WTC11 (cell line): ENCODE data around the gene ABLIM2. TPM values are rescaled to one million over a fixed set of nuclear protein-coding genes. Genes with fewer than 3 reads are reported as not detected.

Experiments
- ATAC-seq: fragments of 200-7000 bp; cut with Tn5 transposase; 2 replicates; pipeline ENCODE4 v1.10.0; 2021; ENCODE audit warnings: mild to moderate bottlenecking, moderate library complexity
- CTCF ChIA-PET: fragments of 300-600 bp; sonication (Branson Sonifier 250); formaldehyde crosslinking; loops from one replicate; lab custom pipeline; 2021; ENCODE audit warnings: antibody characterized with exemption; lab: Charles Lee
- POLR2A ChIA-PET: fragments of 350-600 bp; sonication (Branson Sonifier 250); formaldehyde crosslinking; loops from one replicate; lab custom pipeline; 2021; ENCODE audit warnings: antibody characterized with exemption; lab: Charles Lee
- DNase-seq: peaks from one replicate; pipeline ENCODE4 v3.0.0; 2021; ENCODE audit warnings: low spot score
- H3K27ac Mint-ChIP-seq: 2 replicates; pipeline ENCODE4 v1.8.0; 2021; ENCODE audit warnings: mixed read lengths
- H3K27me3 Mint-ChIP-seq: 2 replicates; pipeline ENCODE4 v1.8.0; 2021; ENCODE audit warnings: low read depth, mild to moderate bottlenecking, moderate library complexity, mixed read lengths
- H3K36me3 Mint-ChIP-seq: 2 replicates; pipeline ENCODE4 v1.8.0; 2021; ENCODE audit warnings: mixed read lengths
- H3K4me1 Mint-ChIP-seq: 2 replicates; pipeline ENCODE4 v1.8.0; 2022; ENCODE audit warnings: mixed read lengths
- H3K4me3 Mint-ChIP-seq: 2 replicates; pipeline ENCODE4 v1.8.0; 2021; ENCODE audit warnings: mild to moderate bottlenecking, moderate library complexity, mixed read lengths
- H3K9me3 Mint-ChIP-seq: 2 replicates; pipeline ENCODE4 v1.8.0; 2021; ENCODE audit warnings: mixed read lengths
- ATF1 ChIP-seq: sonication (generic); formaldehyde crosslinking; IDR thresholded peaks from 2 replicates; pipeline ENCODE4 v1.8.1; 2023; ENCODE audit warnings: mild to moderate bottlenecking, moderate library complexity, missing genetic modification reagents
- CBFB ChIP-seq: sonication (generic); formaldehyde crosslinking; IDR thresholded peaks from 2 replicates; pipeline ENCODE4 v1.8.1; 2022; ENCODE audit warnings: mild to moderate bottlenecking, low read depth, missing genetic modification reagents
- CREM ChIP-seq: sonication (generic); formaldehyde crosslinking; IDR thresholded peaks from 2 replicates; pipeline ENCODE4 v1.8.1; 2022; ENCODE audit warnings: mild to moderate bottlenecking, missing genetic modification reagents, moderate library complexity
- ELF4 ChIP-seq: sonication (generic); formaldehyde crosslinking; IDR thresholded peaks from 2 replicates; pipeline ENCODE4 v1.8.1; 2022; ENCODE audit warnings: low read depth, mild to moderate bottlenecking, moderate library complexity, missing genetic modification reagents
- ESRRA ChIP-seq: sonication (generic); formaldehyde crosslinking; IDR thresholded peaks from 2 replicates; pipeline ENCODE4 v1.8.1; 2022; ENCODE audit warnings: mild to moderate bottlenecking, missing genetic modification reagents, borderline replicate concordance
- ETV6 ChIP-seq: sonication (generic); formaldehyde crosslinking; IDR thresholded peaks from 2 replicates; pipeline ENCODE4 v1.8.1; 2022; ENCODE audit warnings: mild to moderate bottlenecking, missing genetic modification reagents
- FOXJ3 ChIP-seq: sonication (generic); formaldehyde crosslinking; IDR thresholded peaks from 2 replicates; pipeline ENCODE4 v1.9.0; 2021; ENCODE audit warnings: missing genetic modification reagents, mild to moderate bottlenecking, borderline replicate concordance
- NFYB ChIP-seq: sonication (generic); formaldehyde crosslinking; conservative IDR thresholded peaks from 2 replicates; pipeline ENCODE4 v1.8.0; 2022; ENCODE audit warnings: low read depth, missing genetic modification reagents
- NR2C2 ChIP-seq: sonication (generic); formaldehyde crosslinking; IDR thresholded peaks from 2 replicates; pipeline ENCODE4 v1.8.0; 2022; ENCODE audit warnings: mild to moderate bottlenecking, missing genetic modification reagents
- RORB ChIP-seq: fragments of 250-450 bp; sonication (Bioruptor Pico); IDR thresholded peaks from 2 replicates; pipeline ENCODE4 v1.9.0; 2021; ENCODE audit warnings: mild to moderate bottlenecking
- TCF7 ChIP-seq: sonication (generic); formaldehyde crosslinking; IDR thresholded peaks from 2 replicates; pipeline ENCODE4 v1.8.0; 2022; ENCODE audit warnings: mild to moderate bottlenecking, low read depth, missing genetic modification reagents, moderate library complexity
- TEAD4 ChIP-seq: sonication (generic); formaldehyde crosslinking; IDR thresholded peaks from 2 replicates; pipeline ENCODE4 v1.8.0; 2022; ENCODE audit warnings: mild to moderate bottlenecking, missing genetic modification reagents
- TP53 ChIP-seq: sonication (generic); formaldehyde crosslinking; IDR thresholded peaks from 2 replicates; pipeline ENCODE4 v1.8.1; 2023; ENCODE audit warnings: mild to moderate bottlenecking, missing genetic modification reagents
- ZNF317 ChIP-seq: sonication (generic); formaldehyde crosslinking; IDR thresholded peaks from 2 replicates; pipeline ENCODE4 v1.8.1; 2023; ENCODE audit warnings: low read depth, mild to moderate bottlenecking, moderate library complexity, missing genetic modification reagents, borderline replicate concordance
- ZNF416 ChIP-seq: fragments of 250-450 bp; sonication (Bioruptor Pico); IDR thresholded peaks from 2 replicates; pipeline ENCODE4 v1.9.0; 2021; ENCODE audit warnings: mild to moderate bottlenecking, inconsistent platforms
- total RNA-seq: library from RNA; stranded (reverse); gene quantifications from 3 replicates; pipeline ENCODE4 v1.2.3, GENCODE V29; 2021
- TF ChIP-seq, protein P1 (sequence below): sonication (generic); formaldehyde crosslinking; IDR thresholded peaks from 2 replicates; pipeline ENCODE4 v1.8.1; 2023; ENCODE audit warnings: mild to moderate bottlenecking, missing genetic modification reagents, moderate library complexity
- TF ChIP-seq, protein P2 (sequence below): fragments of 250-450 bp; sonication (Bioruptor Pico); IDR thresholded peaks from 2 replicates; pipeline ENCODE4 v1.9.0; 2021; ENCODE audit warnings: moderate library complexity, mild to moderate bottlenecking, inconsistent platforms, borderline replicate concordance
- TF ChIP-seq, protein P3 (sequence below): sonication (generic); formaldehyde crosslinking; IDR thresholded peaks from 2 replicates; pipeline ENCODE4 v1.8.0; 2022; ENCODE audit warnings: mild to moderate bottlenecking, missing genetic modification reagents
- TF ChIP-seq, protein P4 (sequence below): fragments of 250-450 bp; sonication (Bioruptor Pico); conservative IDR thresholded peaks from 2 replicates; pipeline ENCODE4 v1.9.0; 2021; ENCODE audit warnings: mild to moderate bottlenecking
- TF ChIP-seq, protein P5 (sequence below): sonication (generic); formaldehyde crosslinking; IDR thresholded peaks from 2 replicates; pipeline ENCODE4 v1.8.1; 2022; ENCODE audit warnings: mild to moderate bottlenecking, moderate library complexity, missing genetic modification reagents
- TF ChIP-seq, protein P6 (sequence below): sonication (generic); formaldehyde crosslinking; IDR thresholded peaks from 2 replicates; pipeline ENCODE4 v1.8.1; 2022; ENCODE audit warnings: low read depth, mild to moderate bottlenecking, moderate library complexity, missing genetic modification reagents, borderline replicate concordance

ABLIM2 gene
- total RNA-seq, 1 experiment from 2014 or later = 2.6 TPM

DNA sequence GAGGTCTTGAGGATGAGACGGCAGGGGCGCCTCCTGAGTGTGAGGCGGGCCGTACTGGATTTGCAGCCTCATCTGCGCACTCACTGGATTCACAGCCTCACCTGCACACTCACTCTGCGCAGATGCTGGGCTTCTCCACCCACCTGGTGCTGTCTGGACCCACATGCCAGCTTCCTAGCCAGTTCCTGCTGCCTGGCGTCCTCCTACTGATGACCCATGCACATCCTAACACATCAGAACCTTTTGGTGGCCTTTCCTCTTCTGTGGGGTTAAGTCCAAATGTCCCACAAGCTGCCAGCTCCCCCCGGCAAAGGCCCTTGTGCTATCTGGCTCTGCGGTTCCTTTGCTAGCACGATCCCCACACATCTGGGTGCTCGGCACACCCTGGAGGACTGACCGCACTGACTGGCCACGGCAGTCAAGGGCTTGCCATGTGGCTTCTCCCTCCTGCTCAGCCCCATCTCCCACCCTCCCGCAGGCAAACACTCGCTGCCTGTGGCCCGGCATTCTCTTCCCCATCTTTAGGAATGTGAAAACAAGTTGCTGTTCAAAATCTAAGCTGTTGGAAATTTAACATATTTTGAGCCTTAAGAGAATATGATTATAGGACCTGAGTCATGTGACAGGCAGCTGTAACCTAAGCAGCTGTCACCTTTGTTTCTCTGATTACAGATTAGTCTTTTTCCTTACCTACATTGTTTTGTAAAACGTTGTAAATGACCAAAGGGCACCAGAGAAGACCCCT, 179.5 kb downstream of the ABLIM2 start (continued):
- no peak for TF ChIP-seq ESRRA
- TF ChIP-seq, protein P1, sequence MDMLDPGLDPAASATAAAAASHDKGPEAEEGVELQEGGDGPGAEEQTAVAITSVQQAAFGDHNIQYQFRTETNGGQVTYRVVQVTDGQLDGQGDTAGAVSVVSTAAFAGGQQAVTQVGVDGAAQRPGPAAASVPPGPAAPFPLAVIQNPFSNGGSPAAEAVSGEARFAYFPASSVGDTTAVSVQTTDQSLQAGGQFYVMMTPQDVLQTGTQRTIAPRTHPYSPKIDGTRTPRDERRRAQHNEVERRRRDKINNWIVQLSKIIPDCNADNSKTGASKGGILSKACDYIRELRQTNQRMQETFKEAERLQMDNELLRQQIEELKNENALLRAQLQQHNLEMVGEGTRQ = peak; percentile 79
- TF ChIP-seq ZNF317 (CRISPR knock-in tag) = no peak

DNA sequence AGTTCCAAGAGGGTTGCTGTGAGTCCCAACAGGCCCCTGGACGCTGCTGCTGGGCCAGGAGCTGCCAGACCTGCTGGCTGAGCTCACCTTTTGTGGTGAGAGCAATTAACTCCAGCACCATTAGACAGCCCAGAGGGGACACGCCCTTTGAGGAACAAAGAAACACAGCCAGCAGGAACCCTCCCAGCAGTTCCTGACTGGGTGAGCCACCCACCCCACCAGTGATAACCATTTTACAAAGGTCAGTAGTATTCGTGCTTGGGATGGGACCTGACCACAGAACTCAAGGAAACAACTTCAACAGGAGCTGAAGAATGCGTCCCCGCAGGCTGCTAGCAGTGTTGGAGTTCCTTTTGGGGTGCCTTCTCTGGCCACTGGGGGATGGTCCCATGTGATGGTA, 180.1 kb downstream of the ABLIM2 start:
- CTCF ChIA-PET = interaction anchor here (0.5 to 2.5 kb wide), 6 partner anchors 11 to 176 kb away, joined by 3 to 17 read pairs (median 3); no protein-coding TSS in a partner anchor
- POLR2A ChIA-PET = no interaction called here

DNA sequence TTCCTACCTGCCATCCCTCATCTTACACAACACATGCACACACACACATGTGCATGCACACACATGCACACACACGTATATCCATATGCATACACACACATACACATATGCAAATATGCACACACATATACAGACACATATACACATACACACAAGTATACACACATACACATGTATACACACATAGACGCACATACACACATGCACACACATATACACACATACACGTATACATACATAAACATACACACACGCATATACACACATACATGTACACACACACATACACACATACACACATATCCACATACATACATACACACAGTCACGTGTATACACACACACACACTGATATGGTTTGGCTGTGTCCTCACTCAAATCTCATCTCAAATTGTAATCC, 182.0 kb downstream of the ABLIM2 start:
- ChIA-PET POLR2A (no interaction called here), CTCF (interaction anchor here (1.7 kb wide), 1 partner anchor 174 kb away, joined by 8 read pairs; no protein-coding TSS in a partner anchor)
- H3K9me3 Mint-ChIP-seq = peaks cover 6% of the 10 kb centered on the region; the same call in 1 of the 2 replicates
- no peak for DNase-seq
- ATAC-seq = no peak
- peaks cover 6% of the 10 kb centered on the region for H3K36me3 Mint-ChIP-seq
- H3K4me1 Mint-ChIP-seq = peaks cover 41% of the 10 kb centered on the region
- H3K27me3 Mint-ChIP-seq = no peaks in the 10 kb centered on the region; the same call in 1 of the 2 replicates
- H3K27ac Mint-ChIP-seq = 0 out of 2 replicates have a peak overlapping the region, but pooled peaks have one; percentile 14
- H3K4me3 Mint-ChIP-seq = no peak overlapping the region
- TF ChIP-seq, protein P2, sequence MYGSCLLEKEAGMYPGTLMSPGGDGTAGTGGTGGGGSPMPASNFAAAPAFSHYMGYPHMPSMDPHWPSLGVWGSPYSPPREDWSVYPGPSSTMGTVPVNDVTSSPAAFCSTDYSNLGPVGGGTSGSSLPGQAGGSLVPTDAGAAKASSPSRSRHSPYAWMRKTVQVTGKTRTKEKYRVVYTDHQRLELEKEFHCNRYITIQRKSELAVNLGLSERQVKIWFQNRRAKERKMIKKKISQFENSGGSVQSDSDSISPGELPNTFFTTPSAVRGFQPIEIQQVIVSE = no peak
- TF ChIP-seq ELF4 (CRISPR knock-in tag) = no peak
- TF ChIP-seq TEAD4 = no peak
- TF ChIP-seq, protein P3, sequence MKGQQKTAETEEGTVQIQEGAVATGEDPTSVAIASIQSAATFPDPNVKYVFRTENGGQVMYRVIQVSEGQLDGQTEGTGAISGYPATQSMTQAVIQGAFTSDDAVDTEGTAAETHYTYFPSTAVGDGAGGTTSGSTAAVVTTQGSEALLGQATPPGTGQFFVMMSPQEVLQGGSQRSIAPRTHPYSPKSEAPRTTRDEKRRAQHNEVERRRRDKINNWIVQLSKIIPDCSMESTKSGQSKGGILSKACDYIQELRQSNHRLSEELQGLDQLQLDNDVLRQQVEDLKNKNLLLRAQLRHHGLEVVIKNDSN (CRISPR knock-in tag) = no peak
- TF ChIP-seq CREM (CRISPR knock-in tag) = no peak

More for the DNA sequence above, 180.1 kb downstream of the ABLIM2 start:
- no peak for TF ChIP-seq CBFB (CRISPR knock-in tag)
- TF ChIP-seq, protein P4, sequence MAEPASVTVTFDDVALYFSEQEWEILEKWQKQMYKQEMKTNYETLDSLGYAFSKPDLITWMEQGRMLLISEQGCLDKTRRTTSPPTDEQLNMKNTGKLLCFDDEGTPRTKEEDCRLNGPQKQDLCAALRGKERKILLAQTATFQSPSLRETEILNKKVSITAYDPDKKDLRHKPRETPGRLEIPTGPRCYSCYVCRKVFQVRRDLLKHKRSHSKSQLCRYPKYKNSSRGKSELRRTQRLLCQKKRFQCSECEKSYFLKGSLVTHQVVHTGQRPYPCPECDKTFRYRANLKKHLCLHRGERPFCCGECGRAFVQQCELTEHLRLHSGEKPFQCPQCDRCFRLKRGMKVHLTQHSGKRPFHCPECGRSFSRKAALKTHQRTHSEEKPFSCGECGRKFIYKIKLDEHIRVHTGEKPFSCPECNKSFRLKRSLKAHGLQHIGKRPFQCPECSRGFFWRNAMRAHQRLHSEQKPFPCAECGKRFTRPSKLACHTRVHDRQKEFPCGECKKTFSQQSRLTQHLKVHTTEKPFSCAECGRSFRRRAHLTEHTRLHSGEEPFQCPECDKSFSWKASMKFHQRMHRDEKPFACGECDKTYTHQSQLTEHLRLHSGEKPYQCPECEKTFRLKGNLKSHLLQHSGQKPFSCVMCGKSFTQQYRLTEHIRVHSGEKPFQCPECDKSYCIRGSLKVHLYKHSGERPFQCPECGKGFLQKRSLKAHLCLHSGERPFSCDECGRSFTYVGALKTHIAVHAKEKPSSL (CRISPR knock-in tag) = no peak
- TF ChIP-seq TCF7 (CRISPR knock-in tag) = no peak
- TF ChIP-seq ATF1 = no peak
- TF ChIP-seq, protein P5, sequence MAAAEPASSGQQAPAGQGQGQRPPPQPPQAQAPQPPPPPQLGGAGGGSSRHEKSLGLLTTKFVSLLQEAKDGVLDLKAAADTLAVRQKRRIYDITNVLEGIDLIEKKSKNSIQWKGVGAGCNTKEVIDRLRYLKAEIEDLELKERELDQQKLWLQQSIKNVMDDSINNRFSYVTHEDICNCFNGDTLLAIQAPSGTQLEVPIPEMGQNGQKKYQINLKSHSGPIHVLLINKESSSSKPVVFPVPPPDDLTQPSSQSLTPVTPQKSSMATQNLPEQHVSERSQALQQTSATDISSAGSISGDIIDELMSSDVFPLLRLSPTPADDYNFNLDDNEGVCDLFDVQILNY = no peak
- TF ChIP-seq, protein P6, sequence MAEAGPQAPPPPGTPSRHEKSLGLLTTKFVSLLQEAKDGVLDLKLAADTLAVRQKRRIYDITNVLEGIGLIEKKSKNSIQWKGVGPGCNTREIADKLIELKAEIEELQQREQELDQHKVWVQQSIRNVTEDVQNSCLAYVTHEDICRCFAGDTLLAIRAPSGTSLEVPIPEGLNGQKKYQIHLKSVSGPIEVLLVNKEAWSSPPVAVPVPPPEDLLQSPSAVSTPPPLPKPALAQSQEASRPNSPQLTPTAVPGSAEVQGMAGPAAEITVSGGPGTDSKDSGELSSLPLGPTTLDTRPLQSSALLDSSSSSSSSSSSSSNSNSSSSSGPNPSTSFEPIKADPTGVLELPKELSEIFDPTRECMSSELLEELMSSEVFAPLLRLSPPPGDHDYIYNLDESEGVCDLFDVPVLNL (CRISPR knock-in tag) = no peak
- no peak for TF ChIP-seq NFYB (CRISPR knock-in tag)
- no peak for TF ChIP-seq RORB (CRISPR knock-in tag)
- TF ChIP-seq TEAD4 = no peak
- TF ChIP-seq ELF4 (CRISPR knock-in tag) = no peak
- TF ChIP-seq, protein P2 = no peak
- TF ChIP-seq FOXJ3 = no peak
- TF ChIP-seq ZNF416 (CRISPR knock-in tag) = no peak
- no peak for TF ChIP-seq NR2C2 (CRISPR knock-in tag)
- TF ChIP-seq ETV6 (CRISPR knock-in tag) = no peak
- TF ChIP-seq TP53 (CRISPR knock-in tag) = no peak
- Mint-ChIP-seq H3K9me3 (peaks cover 6% of the 10 kb centered on the region; the same call in 1 of the 2 replicates), H3K36me3 (peaks cover 6% of the 10 kb centered on the region), H3K27me3 (no peaks in the 10 kb centered on the region; the same call in 1 of the 2 replicates), H3K4me3 (no peak overlapping the region), H3K27ac (peak overlapping the region; percentile 58; the same call in 1 of the 2 replicates), H3K4me1 (peaks cover 41% of the 10 kb centered on the region)
- ATAC-seq (peak; percentile 38), DNase-seq (no peak)
